ENCODE measurements around the gene COQ5.

Gene COQ5

GRCh38 chr12:120528861-120529525 is at the start of gene COQ5 (continued):
- TF ChIP-seq ZNF398 (tag by site-specific recombination; IDR thresholded peaks at IDR 0.05) (0 out of 2 replicates have a peak, but pooled peaks have one; percentile 47), MEIS1 (CRISPR knock-in tag; IDR thresholded peaks at IDR 0.05; ENCODE audit: borderline replicate concordance) (no peak), ZNF560 (tag by site-specific recombination; IDR thresholded peaks at IDR 0.05; ENCODE audit: borderline replicate concordance) (no peak), KLF16 (tag by site-specific recombination; IDR thresholded peaks at IDR 0.05) (peak; percentile 40; the same call in 1 of the 2 replicates), ZXDB (tag by site-specific recombination; IDR thresholded peaks at IDR 0.05) (peak; percentile 90), YY1 (tag by site-specific recombination; IDR thresholded peaks at IDR 0.05) (peak; percentile 97), ZNF416 (tag by site-specific recombination; IDR thresholded peaks at IDR 0.05) (no peak), ZBTB21 (tag by site-specific recombination; IDR thresholded peaks at IDR 0.05) (peak; percentile 93), ZNF621 (tag by site-specific recombination; IDR thresholded peaks at IDR 0.05) (no peak), BCL6B (tag by site-specific recombination; IDR thresholded peaks at IDR 0.05) (no peak), KLF10 (tag by site-specific recombination; IDR thresholded peaks at IDR 0.05) (0 out of 2 replicates have a peak, but pooled peaks have one; percentile 29), ZNF777 (tag by site-specific recombination; IDR thresholded peaks at IDR 0.05; ENCODE audit: borderline replicate concordance) (no peak), ZNF211 (tag by site-specific recombination; IDR thresholded peaks at IDR 0.05; ENCODE audit: low read depth) (no peak), GLIS1 (tag by site-specific recombination; IDR thresholded peaks at IDR 0.05) (peak; percentile 69), ZNF747 (tag by site-specific recombination; IDR thresholded peaks at IDR 0.05) (no peak), ZBTB49 (tag by site-specific recombination; IDR thresholded peaks at IDR 0.05; ENCODE audit: low read depth) (no peak), ZNF530 (tag by site-specific recombination; IDR thresholded peaks at IDR 0.05; ENCODE audit: low read depth) (no peak), ZNF280C (tag by site-specific recombination; IDR thresholded peaks at IDR 0.05) (no peak), SALL2 (tag by site-specific recombination; IDR thresholded peaks at IDR 0.05; ENCODE audit: borderline replicate concordance) (no peak), EGR2 (tag by site-specific recombination; IDR thresholded peaks at IDR 0.05; ENCODE audit: low read depth) (peak; percentile 83), ZNF548 (tag by site-specific recombination; IDR thresholded peaks at IDR 0.05) (no peak), ZBTB7A (tag by site-specific recombination; IDR thresholded peaks at IDR 0.05; ENCODE audit: low read depth) (peak; percentile 92), ZNF394 (tag by site-specific recombination; IDR thresholded peaks at IDR 0.05; ENCODE audit: borderline replicate concordance) (peak; percentile 57; the same call in 1 of the 2 replicates), CTCF (tag by site-specific recombination; IDR thresholded peaks at IDR 0.05) (peak; percentile 7; the same call in 1 of the 2 replicates), BCL11A (tag by site-specific recombination; IDR thresholded peaks at IDR 0.05; ENCODE audit: low read depth) (peak; percentile 93), KLF17 (tag by site-specific recombination; IDR thresholded peaks at IDR 0.05) (peak; percentile 84), ZNF274 (IDR thresholded peaks at IDR 0.05; ENCODE audit: low read length) (no peak), ZNF274 (tag by site-specific recombination; IDR thresholded peaks at IDR 0.05; ENCODE audit: borderline replicate concordance) (no peak), ZNF404 (tag by site-specific recombination; IDR thresholded peaks at IDR 0.05) (no peak)
